Measurements from ENCODE around the gene UGT8.
"Not testable (repeated sequence)": the region's sequence is repeated elsewhere in the genome, so short reads cannot be mapped to it uniquely, and the experiment has no call there.

UGT8 gene

DNA sequence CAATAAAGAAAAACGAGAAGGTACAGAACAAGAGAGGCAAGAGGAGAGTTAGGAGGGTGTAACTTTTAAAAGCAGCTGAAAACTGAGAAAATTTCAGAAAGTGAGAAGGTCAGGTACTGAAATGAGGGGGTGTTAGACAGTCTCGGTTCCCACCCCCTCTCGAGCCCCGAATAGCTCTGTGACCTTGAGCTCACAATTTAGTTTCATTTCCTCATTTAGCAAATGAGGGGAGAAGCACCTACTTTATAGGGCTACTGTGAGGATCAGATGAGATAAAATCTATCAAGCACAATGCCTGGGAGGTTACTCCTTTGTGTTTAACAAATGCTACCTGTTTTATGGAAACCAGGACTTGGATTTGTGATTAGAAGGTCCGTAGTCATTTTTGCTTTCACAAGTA, 4.9 kb downstream of the UGT8 start:
- in situ Hi-C loops (cut with MboI; ENCODE audit: low sequenced_read_pairs) = no loop called here

GRCh38 chr4:114606245-114606644, 7.6 kb downstream of the UGT8 start:
- in situ Hi-C loops (cut with MboI; ENCODE audit: low sequenced_read_pairs) = no loop called here

DNA sequence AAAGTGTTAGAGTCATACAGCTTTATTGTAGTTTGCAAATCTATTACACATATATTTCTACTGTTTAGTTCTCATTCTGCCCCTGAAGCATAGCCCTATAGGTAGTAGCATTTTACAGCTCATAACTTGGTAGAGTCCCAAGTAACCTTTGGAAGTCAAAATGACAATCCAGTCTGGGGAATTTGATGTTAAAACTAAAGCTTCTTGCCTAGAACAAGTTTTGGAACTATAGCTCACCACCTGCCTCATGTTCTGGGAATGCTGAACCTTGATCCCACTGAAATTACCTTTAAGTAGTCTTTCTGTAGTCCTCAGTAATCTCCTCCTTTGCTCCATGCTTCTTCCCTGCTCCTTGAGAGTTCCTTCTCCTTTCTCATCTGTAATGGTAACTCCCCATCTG, 8.4 kb downstream of the UGT8 start:
- in situ Hi-C loops (cut with MboI; ENCODE audit: low sequenced_read_pairs) = no loop called here

DNA sequence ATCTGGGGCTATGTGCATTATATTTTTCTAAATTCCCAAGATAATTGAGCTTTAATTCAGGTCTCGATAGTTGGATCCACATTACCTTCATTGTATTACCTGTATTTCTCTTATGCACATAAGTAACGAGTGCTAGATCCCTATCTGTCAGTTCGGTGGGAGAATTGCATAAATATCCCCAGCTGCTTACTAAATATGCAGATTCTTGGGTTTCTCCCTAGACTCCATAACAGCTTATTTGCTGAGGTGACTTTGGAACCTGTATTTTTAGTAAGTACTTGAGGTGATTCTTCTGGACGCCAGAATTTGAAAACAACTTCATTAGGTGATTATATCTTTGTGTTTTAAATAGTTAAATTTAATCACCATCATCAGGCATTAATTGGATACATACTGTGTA, 15.0 kb downstream of the UGT8 start:
- in situ Hi-C loops (cut with MboI; ENCODE audit: low sequenced_read_pairs) = no loop called here

DNA sequence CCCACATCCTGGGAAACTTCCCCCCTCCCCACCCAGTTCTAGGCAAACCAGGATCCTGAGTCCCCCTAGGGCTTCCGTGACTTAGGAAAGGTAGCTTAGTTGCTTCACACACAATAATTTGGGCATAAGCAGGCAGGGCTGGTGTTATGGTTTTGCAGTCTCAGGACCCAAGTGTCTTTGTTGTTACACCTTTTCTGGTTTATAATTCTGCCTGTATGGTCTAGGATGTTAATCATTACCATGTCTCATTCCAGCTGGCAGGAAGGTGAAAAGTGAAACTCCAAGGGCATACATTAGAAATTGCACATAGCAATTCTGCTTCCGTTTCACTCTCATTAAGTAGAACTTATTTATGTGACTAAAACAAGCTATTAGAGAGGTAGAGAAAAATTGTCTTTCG, 16.8 kb downstream of the UGT8 start:
- in situ Hi-C loops (cut with MboI; ENCODE audit: low sequenced_read_pairs) = no loop called here

DNA sequence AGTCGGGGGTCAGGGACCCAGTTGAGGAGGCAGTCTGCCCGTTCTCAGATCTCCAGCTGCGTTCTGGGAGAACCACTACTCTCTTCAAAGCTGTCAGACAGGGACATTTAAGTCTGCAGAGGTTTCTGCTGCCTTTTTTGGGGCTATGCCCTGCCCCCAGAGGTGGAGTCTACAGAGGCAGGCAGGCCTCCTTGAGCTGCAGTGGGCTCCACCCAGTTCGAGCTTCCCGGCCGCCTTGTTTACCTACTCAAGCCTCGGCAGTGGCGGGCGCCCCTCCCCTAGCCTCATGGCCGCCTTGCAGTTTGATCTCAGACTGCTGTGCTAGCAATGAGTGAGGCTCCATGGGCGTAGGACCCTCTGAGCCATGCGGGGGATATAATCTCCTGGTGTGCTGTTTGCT, 17.4 kb downstream of the UGT8 start:
- in situ Hi-C loops (cut with MboI; ENCODE audit: low sequenced_read_pairs) = not testable (repeated sequence)

GRCh38 chr4:114626196-114626595, 27.6 kb downstream of the UGT8 start:
- in situ Hi-C loops (cut with MboI; ENCODE audit: low sequenced_read_pairs) = no loop called here

- in situ Hi-C loops (cut with MboI; ENCODE audit: low sequenced_read_pairs) = no loop called here
Observed at GRCh38 chr4:114636192-114636935, 37.8 kb downstream of the UGT8 start.

GRCh38 chr4:114642173-114642780, 43.7 kb downstream of the UGT8 start:
- in situ Hi-C loops (cut with MboI; ENCODE audit: low sequenced_read_pairs) = no loop called here

DNA sequence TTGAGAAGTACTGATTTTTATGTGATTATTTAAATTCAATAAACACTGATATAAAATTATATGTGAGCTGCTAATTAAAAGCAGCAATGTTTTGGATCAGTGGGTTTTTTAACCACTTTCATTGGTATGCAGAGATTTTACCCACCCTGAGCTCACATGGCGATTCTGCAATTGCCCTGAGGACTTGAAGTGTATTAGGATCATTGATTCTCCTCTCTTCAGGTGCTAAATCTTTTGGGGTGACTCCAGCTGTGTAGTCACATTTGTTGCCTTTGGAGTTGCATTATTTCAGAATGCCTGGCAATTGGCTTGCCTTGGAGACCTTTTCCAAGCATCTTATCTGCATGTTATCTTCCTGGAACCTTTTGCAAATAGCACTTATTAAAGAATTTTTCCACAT, 51.3 kb downstream of the UGT8 start:
- in situ Hi-C loops (cut with MboI; ENCODE audit: low sequenced_read_pairs) = no loop called here

GRCh38 chr4:114653675-114654074, 55.1 kb downstream of the UGT8 start:
- in situ Hi-C loops (cut with MboI; ENCODE audit: low sequenced_read_pairs) = no loop called here

GRCh38 chr4:114654592-114654991, 56.0 kb downstream of the UGT8 start:
- in situ Hi-C loops (cut with MboI; ENCODE audit: low sequenced_read_pairs) = no loop called here

GRCh38 chr4:114658179-114658578, 59.6 kb downstream of the UGT8 start:
- in situ Hi-C loops (cut with MboI; ENCODE audit: low sequenced_read_pairs) = no loop called here

DNA sequence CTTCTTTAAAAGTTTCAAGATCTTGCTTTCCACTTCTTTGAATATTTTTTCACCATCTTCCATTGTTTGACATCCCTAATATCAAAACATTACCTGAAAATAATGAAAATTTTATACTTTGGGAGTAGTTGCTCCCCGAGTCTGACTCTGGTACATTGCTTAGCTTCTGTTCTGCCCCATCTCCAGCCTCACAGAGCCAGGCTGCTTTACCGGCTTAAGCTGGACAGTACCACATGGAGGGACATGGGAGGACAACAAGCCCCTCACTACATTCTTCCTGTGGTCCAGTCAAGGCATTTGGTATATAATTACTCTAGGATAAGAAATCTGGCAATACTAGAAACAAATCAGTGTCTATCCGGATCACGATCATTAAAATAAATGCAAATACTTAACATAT, 60.2 kb downstream of the UGT8 start:
- in situ Hi-C loops (cut with MboI; ENCODE audit: low sequenced_read_pairs) = no loop called here

GRCh38 chr4:114659386-114660008, 60.9 kb downstream of the UGT8 start:
- in situ Hi-C loops (cut with MboI; ENCODE audit: low sequenced_read_pairs) = no loop called here

GRCh38 chr4:114663083-114663482, 64.5 kb downstream of the UGT8 start:
- in situ Hi-C loops (cut with MboI; ENCODE audit: low sequenced_read_pairs) = no loop called here

GRCh38 chr4:114668577-114668976, 70.0 kb downstream of the UGT8 start:
- in situ Hi-C loops (cut with MboI; ENCODE audit: low sequenced_read_pairs) = no loop called here

GRCh38 chr4:114670733-114671132, 72.1 kb downstream of the UGT8 start:
- in situ Hi-C loops (cut with MboI; ENCODE audit: low sequenced_read_pairs) = not testable (repeated sequence)

- in situ Hi-C loops (cut with MboI; ENCODE audit: low sequenced_read_pairs) = no loop called here
Observed at GRCh38 chr4:114673306-114673705, 74.7 kb downstream of the UGT8 start.

DNA sequence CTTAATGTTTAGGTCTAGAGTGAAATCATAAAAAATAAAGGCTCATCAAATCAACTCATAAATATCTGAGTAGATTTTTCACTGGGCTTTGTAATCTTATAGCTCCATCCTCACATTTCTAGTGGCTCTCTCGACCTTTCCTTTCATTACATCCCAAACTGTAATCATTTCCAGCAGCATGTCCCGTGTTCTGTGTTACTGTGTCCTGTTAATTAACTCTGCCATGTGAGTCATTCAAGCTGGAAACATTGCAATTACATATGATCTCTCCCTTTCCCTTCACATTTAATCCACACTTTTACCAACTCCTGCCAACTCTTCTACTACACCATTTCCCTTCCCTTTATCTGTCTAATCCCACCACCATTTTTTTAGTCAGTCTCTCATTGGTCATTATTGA, 75.5 kb downstream of the UGT8 start:
- in situ Hi-C loops (cut with MboI; ENCODE audit: low sequenced_read_pairs) = no loop called here

DNA sequence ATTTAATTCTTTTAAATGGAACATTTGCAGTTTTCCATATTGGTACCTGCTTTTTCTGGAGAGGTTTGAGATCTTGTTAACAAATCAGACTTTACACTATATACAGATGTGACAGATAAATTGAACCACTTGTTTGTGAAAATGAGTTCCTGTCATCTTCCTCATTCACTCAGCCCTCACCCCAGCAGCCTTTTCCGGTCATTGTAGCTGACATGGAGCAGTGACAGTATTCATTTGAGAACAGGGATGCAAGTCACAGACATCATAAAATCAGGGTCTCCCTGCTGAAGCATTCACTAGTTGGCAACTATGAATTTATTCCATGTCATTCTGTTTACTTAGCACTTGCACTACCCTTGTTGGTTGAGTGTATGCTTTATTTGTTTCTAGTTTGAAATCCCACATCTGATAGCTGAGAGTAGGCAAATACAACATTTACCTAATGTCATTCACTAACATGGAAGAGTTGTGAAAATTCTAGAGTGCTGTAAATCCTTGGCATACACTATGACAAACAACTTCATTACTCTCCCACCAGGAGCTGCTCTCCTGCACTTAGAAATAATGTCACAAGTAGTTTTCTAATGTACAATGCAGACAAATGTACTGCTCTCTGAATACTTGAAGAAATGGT, 78.9 kb downstream of the UGT8 start:
- in situ Hi-C loops (cut with MboI; ENCODE audit: low sequenced_read_pairs) = no loop called here

- in situ Hi-C loops (cut with MboI; ENCODE audit: low sequenced_read_pairs) = no loop called here
Observed at GRCh38 chr4:114684462-114684861, 85.9 kb downstream of the UGT8 start.

Data from hTERT RPE-1 (cell line).